Skeletal muscle tissue (tissue), 4 donors: ENCODE results near the gene SEZ6. TPM values are rescaled to one million over a fixed set of nuclear protein-coding genes. Genes with fewer than 3 reads are reported as not detected.

ENCODE experiments used
- H3K27ac ChIP-seq: one replicate; pipeline ENCODE4 v1.7.0; 2013; ENCODE audit warnings: mild to moderate bottlenecking, low read depth, low read length, inconsistent platforms
- H3K27me3 ChIP-seq, 3 donors: one replicate each; pipeline ENCODE4 v1.7.0; 2013; ENCODE audit warnings: low read length in 3 of 3; ENCODE audit not compliant: control insufficient read depth in 3 of 3, insufficient read depth in 3 of 3
- H3K36me3 ChIP-seq, 3 donors: one replicate each; pipeline ENCODE4 v1.7.0; 2013; ENCODE audit warnings: low read length in 3 of 3; ENCODE audit not compliant: control insufficient read depth in 3 of 3, insufficient read depth in 3 of 3
- H3K4me1 ChIP-seq, 3 donors: one replicate each; pipeline ENCODE4 v1.7.0; 2013; ENCODE audit warnings: low read length in 3 of 3, mild to moderate bottlenecking in 3 of 3; ENCODE audit not compliant: control insufficient read depth in 3 of 3, insufficient read depth in 3 of 3
- H3K4me3 ChIP-seq, 3 donors: one replicate each; pipeline ENCODE4 v1.7.0; 2013; ENCODE audit warnings: low read length in 3 of 3
- H3K9ac ChIP-seq, 3 donors: one replicate each; pipeline ENCODE4 v1.7.0; 2013; ENCODE audit warnings: low read length in 3 of 3, mild to moderate bottlenecking in 3 of 3, moderate library complexity in 2 of 3, low read depth in 1 of 3
- H3K9me3 ChIP-seq, 3 donors: one replicate each; pipeline ENCODE4 v1.7.0; 2013; ENCODE audit warnings: low read length in 3 of 3; ENCODE audit not compliant: control insufficient read depth in 3 of 3
- total RNA-seq: library from RNA; depleted of rRNA; stranded (reverse); fragments of >200 nt; gene quantifications from one replicate; pipeline ENCODE4 v1.2.3, GENCODE V29; 2014
- donor health status: Osteomylitis.

SEZ6 gene
- total RNA-seq, 1 donor from 2014 or later: not detected

- no peak overlapping the region for H3K27ac ChIP-seq
- H3K36me3 ChIP-seq: no peaks in the 10 kb centered on the region
- no peak overlapping the region for H3K9ac ChIP-seq
- no peaks in the 10 kb centered on the region for H3K9me3 ChIP-seq
- H3K27me3 ChIP-seq: no peaks in the 10 kb centered on the region
- no peak overlapping the region for H3K4me3 ChIP-seq
- peaks cover 20 to 23% (median 22%) of the 10 kb centered on the region in 3 donors for H3K4me1 ChIP-seq
These were observed 35.0 kb downstream of the SEZ6 start for GRCh38 chr17:28970879-28971278.

GRCh38 chr17:28969706-28970393 is 36.0 kb downstream of the SEZ6 start:
- Histone ChIP-seq H3K36me3 (no peaks in the 10 kb centered on the region), H3K27ac (no peak overlapping the region), H3K9ac (no peak overlapping the region), H3K9me3 (no peaks in the 10 kb centered on the region), H3K4me3 (no peak overlapping the region), H3K27me3 (no peaks in the 10 kb centered on the region), H3K4me1 (peaks cover 17 to 20% (median 19%) of the 10 kb centered on the region in 3 donors)

GRCh38 chr17:28968914-28969295 is 36.9 kb downstream of the SEZ6 start:
- no peak overlapping the region for H3K4me3 ChIP-seq
- H3K27ac ChIP-seq: no peak overlapping the region
- H3K4me1 ChIP-seq: peaks cover 14 to 18% (median 16%) of the 10 kb centered on the region in 3 donors
- H3K27me3 ChIP-seq: peaks cover 0 to 3% (median 0%) of the 10 kb centered on the region in 3 donors
- no peak overlapping the region for H3K9ac ChIP-seq
- no peaks in the 10 kb centered on the region for H3K9me3 ChIP-seq
- H3K36me3 ChIP-seq: no peaks in the 10 kb centered on the region

- no peaks in the 10 kb centered on the region for H3K36me3 ChIP-seq
- H3K4me3 ChIP-seq: no peak overlapping the region
- no peak overlapping the region for H3K27ac ChIP-seq
- H3K9ac ChIP-seq: peak overlapping the region in 1 of 3 donors; percentile 16
- peaks cover 9 to 12% (median 12%) of the 10 kb centered on the region in 3 donors for H3K4me1 ChIP-seq
- no peaks in the 10 kb centered on the region for H3K9me3 ChIP-seq
- H3K27me3 ChIP-seq: peaks cover 0 to 8% (median 0%) of the 10 kb centered on the region in 3 donors
These were observed 37.5 kb downstream of the SEZ6 start for GRCh38 chr17:28968231-28968913.

GRCh38 chr17:28967221-28968135 is 38.4 kb downstream of the SEZ6 start:
- no peaks in the 10 kb centered on the region for H3K9me3 ChIP-seq
- no peak overlapping the region for H3K4me3 ChIP-seq
- no peak overlapping the region for H3K9ac ChIP-seq
- peaks cover 0 to 12% (median 0%) of the 10 kb centered on the region in 3 donors for H3K27me3 ChIP-seq
- H3K27ac ChIP-seq: no peak overlapping the region
- H3K36me3 ChIP-seq: no peaks in the 10 kb centered on the region
- peaks cover 8 to 12% (median 9%) of the 10 kb centered on the region in 3 donors for H3K4me1 ChIP-seq

- no peaks in the 10 kb centered on the region for H3K36me3 ChIP-seq
- H3K9ac ChIP-seq: no peak overlapping the region
- no peak overlapping the region for H3K4me3 ChIP-seq
- no peaks in the 10 kb centered on the region for H3K4me1 ChIP-seq
- H3K27me3 ChIP-seq: peaks cover 8 to 30% (median 14%) of the 10 kb centered on the region in 3 donors
- H3K9me3 ChIP-seq: no peaks in the 10 kb centered on the region
- H3K27ac ChIP-seq: no peak overlapping the region
These were observed 42.0 kb downstream of the SEZ6 start for GRCh38 chr17:28963841-28964240.

GRCh38 chr17:28963055-28963611 is 42.7 kb downstream of the SEZ6 start:
- Histone ChIP-seq H3K4me3 (no peak overlapping the region), H3K27me3 (peaks cover 8 to 30% (median 14%) of the 10 kb centered on the region in 3 donors), H3K4me1 (no peaks in the 10 kb centered on the region), H3K27ac (no peak overlapping the region), H3K36me3 (no peaks in the 10 kb centered on the region), H3K9me3 (no peaks in the 10 kb centered on the region), H3K9ac (no peak overlapping the region)

GRCh38 chr17:28961391-28961790 is 44.4 kb downstream of the SEZ6 start:
- H3K9me3 ChIP-seq: no peaks in the 10 kb centered on the region
- H3K9ac ChIP-seq: no peak overlapping the region
- H3K36me3 ChIP-seq: no peaks in the 10 kb centered on the region
- H3K27ac ChIP-seq: no peak overlapping the region
- no peaks in the 10 kb centered on the region for H3K4me1 ChIP-seq
- H3K27me3 ChIP-seq: peaks cover 8 to 30% (median 14%) of the 10 kb centered on the region in 3 donors
- H3K4me3 ChIP-seq: no peak overlapping the region

- peaks cover 8 to 30% (median 14%) of the 10 kb centered on the region in 3 donors for H3K27me3 ChIP-seq
- H3K36me3 ChIP-seq: no peaks in the 10 kb centered on the region
- H3K27ac ChIP-seq: no peak overlapping the region
- no peak overlapping the region for H3K4me3 ChIP-seq
- H3K9ac ChIP-seq: no peak overlapping the region
- H3K9me3 ChIP-seq: no peaks in the 10 kb centered on the region
- no peaks in the 10 kb centered on the region for H3K4me1 ChIP-seq
These were observed 45.4 kb downstream of the SEZ6 start for GRCh38 chr17:28960256-28961061.
